Activated CD4-positive, alpha-beta T cell treated with anti-CD3 and anti-CD28 coated beads, Interleukin-2, amount 50 U/mL, for 16 hours (primary cell): ENCODE results near the gene BRME1.

Experiments used
- DNase-seq: peaks from one replicate; pipeline ENCODE4 v3.0.0-alpha.2; 2020

BRME1 gene

GRCh38 chr19:13843104-13843921, 62.6 kb downstream of the BRME1 start:
- DNase-seq = no peak

- DNase-seq = peak; percentile 78
These were observed 63.4 kb downstream of the BRME1 start for GRCh38 chr19:13842291-13843103.

- DNase-seq = no peak
These were observed 64.0 kb downstream of the BRME1 start for GRCh38 chr19:13841962-13842290.

GRCh38 chr19:13841086-13841961, 64.6 kb downstream of the BRME1 start:
- no peak for DNase-seq

GRCh38 chr19:13840305-13841085, 65.4 kb downstream of the BRME1 start:
- DNase-seq = peak; percentile 60

GRCh38 chr19:13839938-13840304, 66.0 kb downstream of the BRME1 start:
- DNase-seq = no peak

- DNase-seq = peak; percentile 93
These were observed 66.6 kb downstream of the BRME1 start for GRCh38 chr19:13839130-13839937.

- no peak for DNase-seq
These were observed 67.3 kb downstream of the BRME1 start for GRCh38 chr19:13838435-13839129.

- no peak for DNase-seq
These were observed 69.9 kb downstream of the BRME1 start for GRCh38 chr19:13835791-13836723.

GRCh38 chr19:13834244-13835069, 71.5 kb downstream of the BRME1 start:
- no peak for DNase-seq

- DNase-seq = peak; percentile 91
These were observed 72.3 kb downstream of the BRME1 start for GRCh38 chr19:13833330-13834243.
